Gastroesophageal sphincter (tissue), 4 donors: Measurements from ENCODE around the gene C2orf74. TPM values are rescaled to one million over a fixed set of nuclear protein-coding genes. Genes with fewer than 3 reads are reported as not detected.

Experiments used
- ATAC-seq: fragments of 150-250 bp; one replicate; pipeline ENCODE4 v1.9.1; 2016; ENCODE audit warnings: mild to moderate bottlenecking, moderate library complexity
- H3K27ac ChIP-seq, 4 donors: fragments of 200-600 bp; sonication (generic) in 3 of 4; 1 replicate in 3 of 4; 2 replicates in 1 of 4; pipeline ENCODE4 v1.5.1; 2016 to 2019
- H3K27me3 ChIP-seq: fragments of 200-600 bp; sonication (generic); one replicate; pipeline ENCODE4 v1.5.1; 2019
- H3K36me3 ChIP-seq, 2 donors: fragments of 200-600 bp; sonication (generic); one replicate each; pipeline ENCODE4 v1.5.1; 2019; ENCODE audit warnings: control low read depth in 1 of 2
- H3K4me1 ChIP-seq, 3 donors: fragments of 200-600 bp; sonication (generic); 1 replicate in 2 of 3; 2 replicates in 1 of 3; pipeline ENCODE4 v1.5.1; 2016 to 2019; ENCODE audit warnings: control low read depth in 2 of 3
- H3K4me3 ChIP-seq, 2 donors: fragments of 200-600 bp; sonication (generic); one replicate each; pipeline ENCODE4 v1.5.1; 2019; ENCODE audit warnings: mild to moderate bottlenecking in 1 of 2, moderate library complexity in 1 of 2
- H3K9me3 ChIP-seq, 3 donors: fragments of 200-600 bp; sonication (generic); one replicate each; pipeline ENCODE4 v1.5.1; 2017 to 2019; ENCODE audit warnings: control low read depth in 2 of 3
- CTCF ChIP-seq, 4 experiments: fragments of 200-600 bp in 2 of 4; fragments of 450-650 bp in 2 of 4; sonication (generic) in 1 of 4; IDR thresholded peaks; one replicate each; pipeline ENCODE4 v1.5.1; 2017 to 2019; ENCODE audit warnings: antibody characterized with exemption in 4 of 4, mild to moderate bottlenecking in 2 of 4, moderate library complexity in 2 of 4
- EP300 ChIP-seq: sonication (generic); formaldehyde crosslinking; IDR thresholded peaks from one replicate; pipeline ENCODE4 v1.6.1; 2017; ENCODE audit warnings: antibody characterized with exemption, mild to moderate bottlenecking
- POLR2A ChIP-seq, 2 donors: fragments of 450-650 bp; IDR thresholded peaks; one replicate each; pipeline ENCODE4 v1.6.1; 2017; ENCODE audit warnings: antibody characterized with exemption in 2 of 2, mild to moderate bottlenecking in 2 of 2, moderate library complexity in 1 of 2
- POLR2AphosphoS5 ChIP-seq: sonication (generic); formaldehyde crosslinking; IDR thresholded peaks from one replicate; pipeline ENCODE4 v1.6.1; 2017; ENCODE audit warnings: antibody characterized with exemption
- WGBS, 2 donors: methylation state at CpG; one replicate each; pipeline ENCODE4 v1.1.5; 2018; ENCODE audit warnings: low coverage in 1 of 2; 5-methylcytosine and 5-hydroxymethylcytosine counted together
- total RNA-seq, 4 donors: library from RNA; depleted of rRNA; stranded (reverse); fragments of >200 nt; gene quantifications; one replicate each; pipeline ENCODE4 v1.1.0, GENCODE V29; 2016

C2orf74 gene
- 10 to 100 TPM; 24.0 to 41.6 (median 30.9) TPM for total RNA-seq

GRCh38 chr2:61161888-61162287, at the start of gene C2orf74:
TSS of gene C2orf74 (plus strand) at chr2:61162188. CDS start at chr2:61162515, 327 bp downstream.
- Histone ChIP-seq H3K4me3 (no peak within 1 kb of the TSS), H3K4me1 (no peaks in the 10 kb centered on the region), H3K27ac (no peak within 1 kb of the TSS), H3K36me3 (peaks cover 0 to 86% of the 10 kb centered on the region in 2 donors), H3K9me3 (no peaks in the 10 kb centered on the region), H3K27me3 (no peaks in the 10 kb centered on the region)
- ATAC-seq = no peak
- no peak for TF ChIP-seq POLR2A (IDR thresholded peaks at IDR 0.05)
- WGBS, 2 donors = 97% methylated on average over 3 of the region's 5 CpGs; no CpG with 5 or more reads in 1 of the 2 donors

GRCh38 chr2:61114147-61114546, 47.8 kb upstream of the C2orf74 start:
- no peak for ATAC-seq
- 90 to 96% methylated on average over 3 to 6 of the region's 6 CpGs for WGBS, 2 donors
- no peak overlapping the region for H3K27ac ChIP-seq
- no peak for TF ChIP-seq POLR2A (IDR thresholded peaks at IDR 0.05)
- no peak for TF ChIP-seq POLR2AphosphoS5
- no peak for TF ChIP-seq EP300
- no peak for TF ChIP-seq CTCF (IDR thresholded peaks at IDR 0.05)
- H3K9me3 ChIP-seq = no peaks in the 10 kb centered on the region
- H3K4me3 ChIP-seq = no peak overlapping the region
- H3K4me1 ChIP-seq = no peaks in the 10 kb centered on the region
- no peaks in the 10 kb centered on the region for H3K27me3 ChIP-seq
- H3K36me3 ChIP-seq = peaks cover 0 to 82% of the 10 kb centered on the region in 2 donors

- 87 to 88% methylated on average over 2 of the region's 2 CpGs for WGBS, 2 donors
These were observed 45.7 kb upstream of the C2orf74 start for GRCh38 chr2:61116302-61116701.

GRCh38 chr2:61117534-61117933, 44.5 kb upstream of the C2orf74 start:
- TF ChIP-seq CTCF (IDR thresholded peaks at IDR 0.05) (no peak), POLR2A (IDR thresholded peaks at IDR 0.05) (no peak), POLR2AphosphoS5 (no peak), EP300 (no peak)
- H3K9me3 ChIP-seq = no peaks in the 10 kb centered on the region
- no peaks in the 10 kb centered on the region for H3K27me3 ChIP-seq
- H3K27ac ChIP-seq = no peak overlapping the region
- 100% methylated on average over 1 of the region's 1 CpG for WGBS, 2 donors
- no peak for ATAC-seq
- no peak overlapping the region for H3K4me3 ChIP-seq
- no peaks in the 10 kb centered on the region for H3K4me1 ChIP-seq
- peaks cover 0 to 73% of the 10 kb centered on the region in 2 donors for H3K36me3 ChIP-seq

More at GRCh38 chr2:61116302-61116701, 45.7 kb upstream of the C2orf74 start:
- ATAC-seq = no peak
- no peaks in the 10 kb centered on the region for H3K4me1 ChIP-seq
- no peaks in the 10 kb centered on the region for H3K27me3 ChIP-seq
- no peak overlapping the region for H3K27ac ChIP-seq
- no peak overlapping the region for H3K4me3 ChIP-seq
- H3K9me3 ChIP-seq = no peaks in the 10 kb centered on the region
- H3K36me3 ChIP-seq = peaks cover 0 to 83% of the 10 kb centered on the region in 2 donors
- TF ChIP-seq POLR2A (IDR thresholded peaks at IDR 0.05) (no peak), POLR2AphosphoS5 (no peak), CTCF (IDR thresholded peaks at IDR 0.05) (no peak), EP300 (no peak)

- H3K27ac ChIP-seq = no peak overlapping the region
- no peak for ATAC-seq
- TF ChIP-seq EP300 = no peak
- no peak for TF ChIP-seq POLR2AphosphoS5
- TF ChIP-seq CTCF (IDR thresholded peaks at IDR 0.05) = no peak
- no peak for TF ChIP-seq POLR2A (IDR thresholded peaks at IDR 0.05)
These were observed 36.8 kb upstream of the C2orf74 start for GRCh38 chr2:61125123-61125710.

More at GRCh38 chr2:61125123-61125710, 36.8 kb upstream of the C2orf74 start:
- 83 to 97% methylated on average over 3 of the region's 3 CpGs for WGBS, 2 donors
- no peak overlapping the region for H3K4me3 ChIP-seq
- peaks cover 0 to 11% (median 0%) of the 10 kb centered on the region in 3 donors for H3K9me3 ChIP-seq
- H3K4me1 ChIP-seq = no peaks in the 10 kb centered on the region
- H3K36me3 ChIP-seq = peaks cover 0 to 14% of the 10 kb centered on the region in 2 donors
- no peaks in the 10 kb centered on the region for H3K27me3 ChIP-seq
